RPMI8226 (cell line): ENCODE data around the gene OSBPL3.

ENCODE experiments used
- DNase-seq: peaks from one replicate; pipeline ENCODE4 v3.0.0-alpha.2; 2015

OSBPL3 gene

DNA sequence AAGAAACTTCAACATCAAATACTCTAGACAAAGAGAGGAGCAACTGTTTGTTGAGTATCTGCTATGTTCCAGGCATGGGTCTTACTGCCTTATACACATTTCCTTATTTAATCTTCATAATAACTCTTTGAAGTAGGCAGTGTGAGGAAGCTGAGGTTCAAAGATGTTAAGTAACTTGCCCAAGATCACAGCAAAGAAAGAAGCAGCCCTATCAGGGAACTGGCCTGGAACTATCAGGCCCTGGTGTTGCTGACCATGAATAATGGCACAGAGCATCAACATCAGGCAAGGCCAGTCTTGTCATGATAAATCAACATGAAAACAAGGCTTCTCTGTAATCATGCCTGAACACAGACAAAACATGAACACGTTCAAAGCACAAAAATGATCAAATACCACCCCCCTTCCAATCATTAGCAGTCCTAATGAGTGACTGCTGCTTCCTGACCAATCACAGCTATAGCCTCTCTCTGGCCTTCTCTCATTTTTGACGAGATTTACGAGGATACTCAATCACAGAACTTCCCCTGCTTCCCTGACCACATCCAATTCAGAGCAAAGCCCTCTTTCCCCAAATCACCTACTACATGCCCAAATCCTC lies 225.0 kb downstream of the OSBPL3 start:
- DNase-seq: no peak

- DNase-seq: no peak
Measured at GRCh38 chr7:24752073-24752800, 227.7 kb downstream of the OSBPL3 start.

GRCh38 chr7:24751484-24751883 lies 228.5 kb downstream of the OSBPL3 start:
- DNase-seq: no peak

DNA sequence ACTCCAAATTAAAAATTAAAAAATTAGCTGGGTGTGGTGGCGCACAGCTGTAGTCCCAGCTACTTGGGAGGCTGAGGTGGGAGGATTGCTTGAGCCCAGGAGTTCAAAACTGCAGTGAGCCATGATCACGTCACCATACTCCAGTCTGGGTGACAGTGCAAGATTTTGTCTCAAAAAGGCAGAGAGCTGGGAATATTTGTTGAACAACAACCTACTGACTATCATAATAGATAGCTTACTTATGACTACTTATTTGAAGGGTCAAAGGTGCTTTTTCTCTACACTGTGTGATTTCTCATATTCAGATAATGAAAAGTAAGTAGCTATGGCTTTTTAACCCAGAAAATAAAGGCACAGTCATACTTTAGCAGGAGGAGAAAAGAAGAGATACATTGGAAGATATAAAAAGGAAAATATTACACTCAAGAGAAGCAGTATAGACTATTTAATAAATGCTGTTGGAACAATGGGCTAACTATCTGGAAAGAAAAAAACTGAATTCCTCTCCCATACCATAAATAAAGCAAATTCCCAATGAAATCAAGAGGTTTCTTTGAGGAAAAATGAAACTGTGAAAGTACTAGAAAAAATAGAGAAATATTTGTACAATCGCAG lies 229.4 kb downstream of the OSBPL3 start:
- DNase-seq: no peak

DNA sequence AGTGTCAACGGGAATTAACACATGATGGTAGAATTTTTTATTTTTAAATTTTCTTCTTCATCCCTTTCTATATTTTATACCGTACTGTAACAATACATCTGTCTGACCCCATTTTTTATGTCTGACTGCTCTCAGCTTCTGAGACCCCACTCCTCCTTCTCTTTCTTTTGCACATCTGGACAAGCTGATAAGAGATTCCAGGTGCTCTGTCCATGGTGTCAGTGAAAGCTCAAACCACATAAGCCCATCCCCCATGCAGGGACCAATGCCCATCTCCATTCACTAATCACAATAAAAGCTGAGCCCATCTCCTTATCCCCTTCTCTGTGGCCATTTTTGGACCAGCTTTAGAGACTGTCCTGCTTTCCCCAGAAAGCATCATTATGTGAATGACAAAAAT lies 231.5 kb downstream of the OSBPL3 start:
- DNase-seq: no peak
